Dermis blood vessel endothelial cell (primary cell): ENCODE measurements around the gene IZUMO4. TPM values are rescaled to one million over a fixed set of nuclear protein-coding genes. Genes with fewer than 3 reads are reported as not detected.
"Not testable (repeated sequence)": the region's sequence is repeated elsewhere in the genome, so short reads cannot be mapped to it uniquely, and the experiment has no call there.

Experiments
- DNase-seq: peaks from one replicate; pipeline ENCODE4 v3.0.0; 2010
- total RNA-seq: library from RNA; depleted of rRNA; stranded (reverse); fragments of >200 nt; gene quantifications from 2 replicates; pipeline ENCODE4 v1.2.3, GENCODE V29; 2014

IZUMO4 gene
- total RNA-seq, 1 donor from 2014 or later: 1.5 TPM

DNA sequence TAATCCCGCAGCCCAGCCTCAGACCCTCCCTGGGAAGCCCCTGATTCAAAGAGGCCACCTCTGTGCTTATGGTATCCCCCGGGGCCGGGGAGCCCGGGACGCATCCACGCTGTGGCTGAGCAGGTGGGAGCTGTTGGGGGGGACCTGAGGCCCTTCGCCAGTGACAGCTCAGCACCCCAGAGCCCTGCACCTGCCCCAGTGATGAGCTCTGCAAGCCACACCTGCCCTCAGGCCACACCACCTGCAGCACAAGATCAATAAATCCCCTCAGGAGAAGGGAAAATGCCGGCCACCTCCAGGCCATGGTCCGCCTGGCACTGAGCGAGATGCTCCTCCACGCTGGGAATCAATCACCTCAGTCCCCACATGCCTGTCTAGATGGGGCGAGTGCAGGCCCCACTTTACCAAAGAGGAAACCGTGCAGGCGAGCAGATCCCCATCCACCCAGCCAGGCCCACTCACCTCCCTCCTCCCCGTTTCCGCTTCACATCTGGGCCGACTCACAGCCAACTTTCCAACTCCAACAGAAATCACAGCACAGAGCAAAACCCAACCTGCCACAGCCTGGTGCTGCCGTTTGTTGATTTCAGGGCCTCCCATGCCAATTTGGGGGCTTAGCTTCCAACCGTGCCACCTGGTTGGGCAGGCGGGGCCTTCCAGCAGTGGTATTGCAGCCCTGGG, 13.4 kb upstream of the IZUMO4 start:
- DNase-seq: peak; percentile 52

DNA sequence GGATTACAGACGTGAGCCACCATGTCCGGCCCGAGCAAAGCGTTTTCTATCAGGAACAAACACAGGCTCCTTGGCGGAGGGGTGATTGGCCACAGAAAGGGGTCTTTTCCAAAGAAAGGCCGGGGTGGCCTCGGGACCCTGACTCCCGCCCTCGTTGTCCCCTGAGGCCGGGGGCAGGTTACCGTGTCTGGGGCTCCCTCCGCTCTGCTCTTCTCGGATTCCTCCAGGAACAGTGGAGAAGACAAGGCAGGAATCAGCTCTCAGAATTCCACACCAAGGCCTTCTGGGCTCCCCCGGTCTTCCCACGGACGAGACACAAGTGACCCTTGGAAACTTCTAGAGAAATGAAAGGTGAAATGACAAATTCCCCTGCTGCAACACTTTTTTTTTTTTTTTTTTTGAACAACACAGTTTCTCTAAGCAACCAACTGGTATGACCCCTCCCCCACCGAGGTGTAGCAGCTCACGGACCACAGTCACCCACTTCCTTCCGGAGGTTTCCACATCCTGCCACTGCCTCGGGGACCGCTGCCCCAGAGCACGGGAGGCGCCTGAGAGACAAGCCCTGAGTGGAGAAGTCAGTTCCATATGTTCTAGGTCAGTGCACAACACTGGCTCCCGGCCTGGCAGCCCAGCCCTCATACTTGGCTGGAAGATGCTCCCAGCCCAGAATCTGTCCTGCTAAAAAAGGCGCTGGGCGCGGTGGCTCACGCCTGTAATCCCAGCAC, 11.6 kb upstream of the IZUMO4 start:
- peak; percentile 61 for DNase-seq

DNA sequence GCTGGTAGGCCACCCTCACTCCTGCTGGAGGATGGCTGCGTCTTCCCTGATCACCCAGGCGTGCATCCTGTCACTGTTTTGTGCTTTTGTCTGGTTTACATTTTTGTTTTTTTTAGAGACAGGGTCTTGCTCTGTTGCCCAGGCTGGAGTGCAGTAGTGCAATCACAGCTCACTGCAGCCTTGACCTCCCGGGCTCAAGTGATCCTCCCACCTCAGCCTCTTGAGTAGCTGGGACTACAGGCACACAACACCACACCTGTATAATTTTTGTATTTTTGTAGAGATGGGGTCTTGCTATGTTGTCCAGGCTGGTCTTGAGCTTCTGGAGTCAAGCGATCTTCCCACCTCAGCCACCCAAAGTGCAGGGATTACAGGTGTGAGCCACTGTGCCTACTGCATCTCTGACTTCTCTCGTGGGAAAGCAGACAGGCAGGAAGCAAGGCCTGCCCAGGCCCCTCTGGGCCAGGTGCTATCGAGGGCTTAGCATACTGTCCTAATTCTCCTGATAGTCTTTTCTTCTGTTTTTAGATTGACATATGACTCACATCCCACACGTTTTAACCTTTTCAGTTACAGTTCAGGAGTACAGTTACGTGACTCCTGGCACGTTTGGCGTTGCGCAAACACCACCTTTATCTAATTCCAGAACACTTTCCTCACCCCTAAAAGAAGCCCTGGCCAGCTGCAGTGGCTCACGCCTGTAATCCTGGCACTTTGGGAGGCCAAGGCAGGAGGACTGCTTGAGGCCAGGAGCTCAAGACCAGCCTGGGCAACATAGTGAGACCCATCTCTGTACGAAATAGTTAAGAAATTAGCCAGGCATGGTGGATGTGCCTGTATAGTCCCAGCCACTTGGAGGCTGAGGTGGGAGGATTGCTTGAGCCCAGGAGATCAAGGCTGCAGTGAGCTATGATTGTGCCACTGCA, 9.8 kb upstream of the IZUMO4 start:
- peak; percentile 60 for DNase-seq

DNA sequence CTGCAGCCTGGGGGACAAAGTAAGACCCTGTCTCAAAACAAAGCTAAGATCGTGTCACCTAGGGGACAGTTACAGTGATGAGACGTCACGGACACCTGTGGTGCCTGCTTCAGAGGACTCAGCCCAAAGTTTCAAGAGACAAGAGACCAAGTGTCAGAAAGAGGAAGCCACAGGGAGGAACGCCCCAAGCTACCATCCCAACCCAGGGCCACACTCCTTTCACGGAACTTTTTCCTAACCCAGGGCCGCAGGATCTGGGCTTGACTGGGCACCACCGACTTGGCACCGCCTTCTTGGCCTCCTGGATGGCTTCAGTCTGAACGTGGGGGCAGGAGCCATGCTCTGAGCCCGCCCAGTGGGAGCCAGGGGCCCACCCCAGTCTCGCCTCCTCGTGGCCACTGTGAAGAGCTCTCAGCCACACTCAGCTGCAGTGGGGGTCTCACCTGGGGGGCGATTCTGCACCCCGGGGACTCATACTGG, 9.1 kb upstream of the IZUMO4 start:
- DNase-seq: no peak

DNA sequence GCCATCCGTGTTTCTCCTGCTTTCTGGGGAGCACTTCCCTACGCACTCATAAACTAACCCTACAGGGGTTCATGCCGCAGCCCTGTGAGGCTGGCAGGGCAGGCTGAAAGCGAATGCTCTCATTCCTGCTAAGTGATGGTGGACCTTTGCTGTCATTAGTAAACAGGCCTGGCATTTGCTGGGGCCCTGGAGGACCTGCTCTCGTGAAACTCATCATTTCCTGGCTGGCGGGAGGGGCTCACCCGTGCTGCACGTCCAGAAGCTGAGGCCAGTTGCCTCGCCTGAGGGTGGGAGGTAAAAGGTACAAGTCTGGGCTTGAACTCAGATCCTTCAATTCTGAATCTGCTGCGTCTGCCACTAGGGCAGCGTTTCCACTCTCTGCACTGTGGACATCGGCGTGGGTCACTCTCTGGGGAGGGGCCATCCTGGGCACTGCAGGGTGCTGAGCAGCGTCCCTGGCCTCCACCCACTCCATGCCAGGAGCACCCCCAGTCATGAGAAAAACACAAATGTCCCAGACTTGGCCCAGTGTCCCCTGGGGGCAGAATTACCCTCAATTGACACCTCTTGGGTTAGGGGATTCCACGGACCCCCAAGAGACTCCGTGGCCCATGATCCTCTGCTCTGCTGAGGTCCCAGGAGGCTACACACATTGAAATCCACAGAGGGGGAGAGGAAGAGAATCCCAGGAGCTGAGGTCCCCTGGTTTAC, 7.6 kb upstream of the IZUMO4 start:
- peak; percentile 79 for DNase-seq

DNA sequence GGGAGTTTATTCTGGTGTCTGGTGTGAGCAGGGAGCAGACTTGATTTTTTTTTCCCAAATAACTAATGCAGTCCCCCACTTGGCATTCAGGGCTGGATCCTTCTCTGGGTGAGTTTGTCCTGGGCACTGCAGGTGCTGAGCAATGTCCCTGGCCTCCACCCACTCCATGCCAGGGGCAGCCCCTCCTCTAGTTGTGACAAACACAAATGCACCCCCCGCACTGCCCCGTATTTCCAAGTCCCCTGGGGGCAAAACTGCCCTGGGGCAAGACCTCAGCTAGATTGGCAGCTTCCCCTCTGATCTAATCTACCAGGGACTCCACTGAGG, 7.0 kb upstream of the IZUMO4 start:
- no peak for DNase-seq

DNA sequence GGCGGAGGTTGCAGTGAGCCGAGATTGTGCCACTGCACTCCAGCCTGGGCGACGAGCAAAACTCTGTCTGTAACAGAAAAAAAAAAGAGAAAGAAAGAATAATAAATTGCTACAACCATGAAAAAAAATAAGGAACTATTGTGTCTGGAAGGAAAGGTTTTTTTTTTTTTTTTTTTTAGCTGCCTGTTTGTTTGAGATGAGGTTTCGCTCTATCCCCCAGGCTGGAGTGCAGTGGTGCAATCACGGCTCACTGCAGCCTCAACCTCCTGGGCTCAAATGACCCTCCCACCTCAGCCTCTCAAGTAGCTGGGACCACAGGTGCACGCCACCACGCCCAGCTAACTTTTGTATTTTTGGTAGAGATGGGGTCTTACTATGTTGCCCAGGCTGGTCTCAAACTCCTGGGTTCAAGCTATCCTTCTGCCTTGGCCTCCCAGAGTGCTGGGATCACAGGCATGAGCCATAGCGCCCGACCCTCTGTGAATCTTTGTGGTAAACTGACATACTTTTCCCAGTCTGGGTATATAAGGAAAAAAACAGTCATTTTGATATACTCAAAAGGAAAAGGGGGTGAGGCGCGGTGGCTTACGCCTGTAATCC, 4.7 kb upstream of the IZUMO4 start:
- DNase-seq: not testable (repeated sequence)

DNA sequence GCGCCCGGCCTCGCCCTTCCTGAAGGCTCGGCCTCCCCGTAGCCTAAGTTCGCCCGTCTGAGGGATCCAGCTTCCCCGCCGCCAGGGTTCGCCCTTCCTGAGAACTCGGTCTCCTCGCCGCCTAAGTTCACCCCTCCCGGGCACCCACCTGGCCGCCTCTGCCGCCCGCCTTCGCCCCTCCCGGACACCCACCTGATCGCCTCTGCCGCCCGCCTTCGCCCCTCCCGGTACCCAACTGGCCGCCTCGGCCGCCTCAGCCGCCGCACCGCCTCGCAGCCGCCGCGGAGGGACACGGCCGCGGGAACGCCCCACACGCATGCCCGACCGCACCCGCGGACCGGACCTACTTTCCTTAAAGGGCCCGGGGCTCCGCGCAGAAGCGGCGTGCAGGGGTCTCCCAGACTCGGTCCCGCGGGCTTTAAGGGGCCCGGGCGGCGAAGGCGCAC, 658 bp upstream of the IZUMO4 start, which contains the start of gene MOB3A:
Gene MOB3A (minus strand): TSS at position 293 of the 446 bp plus-strand sequence. CDS start 17,766 bp downstream, outside the sequence.
- DNase-seq: peak; percentile 95

DNA sequence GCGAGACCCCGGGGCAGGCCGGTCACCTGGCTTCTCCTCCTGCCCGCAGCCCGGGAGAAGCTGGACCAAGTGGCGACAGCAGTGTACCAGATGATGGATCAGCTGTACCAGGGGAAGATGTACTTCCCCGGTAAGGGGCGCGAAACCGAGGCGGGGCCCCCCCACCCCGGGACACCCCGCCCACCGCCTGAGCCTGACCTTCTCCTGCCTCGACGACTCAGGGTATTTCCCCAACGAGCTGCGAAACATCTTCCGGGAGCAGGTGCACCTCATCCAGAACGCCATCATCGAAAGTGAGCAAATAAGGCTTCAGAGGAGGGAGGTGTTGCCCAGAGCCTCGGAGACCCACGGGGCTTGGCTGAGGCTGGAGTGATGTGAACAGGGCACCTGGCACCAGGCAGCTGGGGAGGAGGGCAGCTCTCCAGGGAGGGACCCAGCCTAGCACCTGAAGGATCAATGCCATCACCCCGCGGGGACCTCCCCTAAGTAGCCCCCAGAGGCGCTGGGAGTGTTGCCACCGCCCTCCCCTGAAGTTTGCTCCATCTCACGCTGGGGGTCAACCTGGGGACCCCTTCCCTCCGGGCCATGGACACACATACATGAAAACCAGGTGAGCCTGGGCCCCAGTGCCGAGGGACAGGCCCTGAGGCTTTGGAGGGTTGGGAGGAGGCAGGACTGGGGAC, 629 bp downstream of the IZUMO4 start:
- no peak for DNase-seq

DNA sequence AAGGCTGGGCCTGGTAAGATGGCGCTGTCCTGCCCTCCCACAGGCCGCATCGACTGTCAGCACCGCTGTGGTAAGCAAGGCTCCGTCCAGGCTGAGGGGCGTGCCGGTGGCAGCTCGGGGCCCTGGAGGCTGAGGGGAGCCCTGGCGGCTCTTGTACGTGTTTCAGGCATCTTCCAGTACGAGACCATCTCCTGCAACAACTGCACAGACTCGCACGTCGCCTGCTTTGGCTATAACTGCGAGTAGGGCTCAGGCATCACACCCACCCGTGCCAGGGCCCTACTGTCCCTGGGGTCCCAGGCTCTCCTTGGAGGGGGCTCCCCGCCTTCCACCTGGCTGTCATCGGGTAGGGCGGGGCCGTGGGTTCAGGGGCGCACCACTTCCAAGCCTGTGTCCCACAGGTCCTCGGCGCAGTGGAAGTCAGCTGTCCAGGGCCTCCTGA, 1.2 kb downstream of the IZUMO4 start:
- DNase-seq: no peak

DNA sequence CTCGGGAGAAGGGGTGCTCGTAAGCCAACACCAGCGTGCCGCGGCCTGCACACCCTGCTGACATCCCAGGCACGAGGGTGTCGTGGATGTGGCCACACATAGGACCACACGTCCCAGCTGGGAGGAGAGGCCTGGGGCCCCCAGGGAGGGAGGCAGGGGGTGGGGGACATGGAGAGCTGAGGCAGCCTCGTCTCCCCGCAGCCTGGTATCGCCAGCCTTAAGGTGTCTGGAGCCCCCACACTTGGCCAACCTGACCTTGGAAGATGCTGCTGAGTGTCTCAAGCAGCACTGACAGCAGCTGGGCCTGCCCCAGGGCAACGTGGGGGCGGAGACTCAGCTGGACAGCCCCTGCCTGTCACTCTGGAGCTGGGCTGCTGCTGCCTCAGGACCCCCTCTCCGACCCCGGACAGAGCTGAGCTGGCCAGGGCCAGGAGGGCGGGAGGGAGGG, 2.4 kb downstream of the IZUMO4 start:
- DNase-seq: no peak

DNA sequence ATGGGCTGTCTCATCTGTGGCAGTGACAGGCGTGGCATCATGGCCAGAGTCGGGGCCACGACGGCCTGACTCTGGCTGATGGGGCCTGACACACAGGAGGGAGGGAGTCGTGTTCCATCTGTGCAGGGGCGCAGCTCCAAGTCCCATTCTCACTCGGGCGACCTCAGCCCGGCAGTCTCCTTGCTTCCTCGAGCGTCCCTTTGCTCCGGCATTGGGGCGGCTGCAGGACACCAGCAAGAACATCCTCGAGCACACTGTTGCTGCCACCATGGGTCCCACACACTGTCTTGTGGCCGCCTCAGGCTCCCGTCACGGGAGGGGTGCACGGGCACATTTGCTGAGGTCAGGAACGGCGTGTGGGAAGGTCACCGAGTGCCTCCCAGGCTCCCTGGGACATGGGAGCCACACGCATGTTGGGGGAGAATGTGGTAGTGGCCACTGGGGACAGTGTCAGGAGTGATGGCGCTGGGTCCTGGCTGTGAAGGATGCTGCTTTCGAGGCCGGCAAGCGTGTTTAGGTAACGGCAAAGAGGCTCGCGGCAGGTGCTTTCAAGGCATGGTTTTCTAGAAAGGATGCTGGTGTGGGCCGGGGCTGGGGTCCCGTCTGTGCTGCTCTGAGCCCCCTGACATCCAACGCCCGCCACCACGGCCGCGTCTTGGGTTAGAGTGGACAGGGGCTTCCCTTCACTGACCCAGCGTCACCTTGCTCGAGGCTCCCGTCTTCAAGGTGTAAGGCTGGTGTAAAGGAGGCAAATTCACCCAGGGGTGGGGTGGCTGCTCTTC, 3.4 kb downstream of the IZUMO4 start:
- no peak for DNase-seq

DNA sequence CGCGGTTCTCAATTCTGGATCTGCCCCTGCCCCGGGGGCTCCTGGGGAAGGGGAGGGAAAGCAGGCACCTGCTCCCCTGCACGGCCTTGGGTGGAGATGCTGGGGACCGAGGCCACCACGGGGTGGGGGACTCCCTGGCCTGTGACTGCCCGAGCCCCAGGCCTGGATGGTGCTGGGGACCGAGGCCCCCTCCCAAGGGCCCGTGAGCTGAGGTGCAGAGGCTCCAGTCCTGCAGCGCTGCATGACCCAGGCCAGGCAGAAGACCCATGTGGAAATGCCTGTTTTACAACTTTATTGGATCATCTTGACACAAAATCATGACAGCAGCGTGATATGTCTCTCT, 4.0 kb downstream of the IZUMO4 start:
- no peak for DNase-seq

DNA sequence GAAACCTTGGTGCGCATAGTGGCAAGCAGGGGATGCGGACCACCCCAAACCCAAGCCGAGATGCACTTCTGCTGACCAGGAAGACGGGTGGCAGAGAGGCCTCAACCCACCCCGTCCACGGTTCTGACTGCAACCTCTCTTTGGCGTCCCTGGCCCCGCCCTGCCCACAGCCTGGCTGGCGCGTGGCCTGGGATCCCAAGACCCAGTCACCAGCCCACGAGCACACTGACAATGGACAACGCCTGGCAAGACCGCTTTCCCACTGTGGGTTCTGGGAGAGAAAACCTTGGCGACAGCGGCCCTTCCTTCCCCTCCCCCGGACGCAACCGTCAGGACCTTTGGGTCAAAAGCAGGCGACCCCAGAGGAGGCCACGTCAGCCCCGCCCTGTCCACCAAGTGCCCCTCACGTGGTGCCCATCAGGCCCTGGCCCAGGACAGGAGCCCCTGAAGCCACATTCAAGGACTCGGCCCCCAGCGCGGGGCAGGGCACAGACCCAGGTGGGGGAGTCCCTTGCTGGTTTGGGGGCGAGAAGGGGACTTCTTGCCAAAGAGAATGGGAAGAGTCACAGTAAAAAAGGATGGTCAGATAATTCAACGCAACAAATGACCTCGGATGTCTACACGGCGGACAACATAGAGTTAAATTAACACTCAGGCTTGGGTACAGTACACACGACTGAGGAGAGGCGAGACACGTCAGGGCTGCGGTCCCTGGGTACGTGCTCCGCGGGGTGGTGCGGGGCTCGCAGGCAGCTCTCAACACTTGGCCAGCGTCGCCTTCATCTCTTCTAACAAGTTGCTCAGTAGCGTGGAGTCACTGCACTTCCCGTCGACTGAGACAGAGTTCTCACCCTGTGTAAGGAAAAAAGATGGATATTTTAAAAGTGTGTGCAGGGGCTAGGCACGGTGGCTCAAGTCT, 5.0 kb downstream of the IZUMO4 start:
- no peak for DNase-seq

DNA sequence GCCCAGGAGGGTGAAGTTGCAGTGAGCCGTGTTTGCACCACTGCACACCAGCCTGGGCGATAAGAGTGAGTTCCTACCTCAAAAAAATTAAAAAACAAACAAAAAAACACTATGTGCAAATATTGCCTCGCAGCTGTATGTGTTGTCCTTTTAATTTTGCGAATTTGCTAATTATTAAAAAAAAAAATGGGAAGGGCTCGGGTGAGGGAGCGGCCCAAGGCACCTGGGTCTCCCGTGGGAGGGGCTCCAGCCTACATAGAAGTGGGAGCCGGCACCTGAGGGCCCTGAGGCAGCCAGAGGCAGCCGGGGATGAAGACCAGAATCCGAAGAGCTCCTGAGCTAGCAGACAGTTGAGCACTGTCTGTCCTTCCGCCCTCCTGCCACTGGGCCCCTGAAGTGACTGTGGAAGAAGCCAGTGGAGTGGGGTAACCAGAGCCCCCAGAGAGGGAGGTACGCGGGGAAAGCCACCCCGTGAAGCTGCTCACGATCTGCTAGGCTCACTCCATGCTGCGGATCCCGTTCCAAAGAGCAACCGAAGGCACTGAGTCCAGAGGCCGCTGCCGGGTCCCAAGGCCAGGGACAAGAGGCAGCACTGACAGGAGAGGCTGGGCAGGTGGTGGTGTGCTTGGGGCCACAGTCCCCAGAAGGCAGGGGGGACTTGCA, 6.5 kb downstream of the IZUMO4 start:
- no peak for DNase-seq

DNA sequence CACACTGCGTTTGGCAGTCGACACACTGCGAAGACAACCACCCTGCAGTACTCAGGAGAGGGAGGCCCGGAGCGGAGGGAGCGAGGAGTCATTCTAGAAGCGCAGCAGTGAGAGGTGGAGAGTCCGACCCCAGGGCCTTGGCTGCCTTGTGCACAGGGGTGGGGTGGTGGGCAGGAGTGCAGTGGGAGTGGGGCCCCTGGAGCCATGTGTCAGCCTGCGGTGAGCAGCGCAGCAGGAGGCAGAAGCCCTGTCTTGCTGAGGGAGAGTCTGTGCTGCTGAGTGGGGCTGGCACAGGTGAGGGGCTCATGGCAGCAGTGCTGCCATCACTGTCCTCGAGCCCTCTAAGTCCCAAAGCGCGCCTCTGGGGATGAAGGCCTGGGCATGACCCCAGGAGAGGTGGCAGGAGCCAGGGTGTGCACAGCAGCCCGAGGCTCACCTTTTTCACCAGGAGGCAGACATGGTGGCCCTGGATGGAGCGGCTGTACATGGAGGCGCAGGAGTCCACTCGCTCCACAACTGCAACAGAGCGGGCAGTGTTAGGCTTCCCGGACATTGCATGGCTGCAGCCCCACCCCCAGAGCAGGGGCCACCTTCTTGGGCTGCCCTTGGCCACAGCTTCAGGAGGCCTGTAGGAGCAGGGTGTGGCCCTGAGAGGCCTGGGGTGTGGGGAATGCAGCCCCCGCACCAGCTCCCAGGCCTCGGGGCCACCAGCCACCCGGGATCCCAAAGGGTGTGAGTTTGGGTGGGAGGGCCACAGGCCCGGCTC, 11.7 kb downstream of the IZUMO4 start:
- no peak for DNase-seq

DNA sequence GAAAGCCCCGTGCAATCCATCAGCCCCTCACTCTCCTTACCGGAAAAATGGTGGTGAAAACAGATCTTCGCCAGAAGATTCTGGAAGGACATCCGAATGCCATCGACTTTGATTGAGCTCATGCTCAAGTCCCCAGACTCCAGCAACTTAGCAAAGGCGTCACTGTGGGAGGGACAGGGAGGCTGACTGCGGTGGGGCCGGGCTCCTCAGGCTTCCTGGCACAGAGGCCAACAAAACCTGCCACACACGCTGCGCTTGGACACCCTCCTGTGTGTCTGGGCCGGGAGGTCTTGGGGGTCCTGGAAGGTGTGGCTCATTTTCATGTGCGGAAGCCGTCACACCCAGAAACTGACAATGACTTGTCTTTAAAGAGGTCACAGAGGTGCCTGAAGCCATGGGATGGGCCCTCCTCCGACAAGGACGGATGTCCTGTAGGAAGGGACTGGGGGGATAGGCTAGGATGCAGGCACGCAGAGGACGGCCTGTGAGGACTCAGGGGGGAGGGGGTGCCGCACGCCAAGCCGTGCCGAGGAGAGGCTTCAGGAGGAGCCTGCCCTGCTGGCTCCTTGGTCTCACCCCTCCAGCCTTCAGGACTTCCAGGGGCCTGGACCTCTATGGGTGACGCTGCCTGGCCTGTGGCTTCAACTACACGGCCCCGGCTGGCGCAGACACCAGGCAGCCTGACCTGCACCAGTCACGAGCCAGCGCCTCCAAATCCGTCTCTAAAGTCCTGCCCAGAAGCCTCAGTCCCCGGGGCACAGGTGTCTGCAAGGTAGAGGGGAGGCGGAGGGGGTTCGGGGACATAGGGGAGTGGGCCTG, 12.5 kb downstream of the IZUMO4 start:
- no peak for DNase-seq
